HepG2 (cell line): Measurements from ENCODE around the gene MEX3D. TPM values are rescaled to one million over a fixed set of nuclear protein-coding genes. Genes with fewer than 3 reads are reported as not detected.

ENCODE experiments used
- ATAC-seq: fragments of 200-7000 bp; cut with Tn5 transposase; 3 replicates; pipeline ENCODE4 v1.9.1; 2020; ENCODE audit warnings: mild to moderate bottlenecking, moderate library complexity
- BruUV-seq: library from RNA; stranded (reverse); fragments of 400-500 nt; replicated peaks from 2 replicates; lab custom pipeline; 2021; lab: Mats Ljungman, UMichigan
- CTCF ChIA-PET: fragments of 300-600 bp; formaldehyde crosslinking; extraction: SDS; loops from one replicate; lab custom pipeline; 2021; ENCODE audit warnings: low total read pairs, inconsistent platforms, low intra/inter-chr PET ratio; lab: Yijun Ruan, JAX
- POLR2A ChIA-PET: fragments of 350-600 bp; sonication (Branson Sonifier 250); formaldehyde crosslinking; loops from one replicate; lab custom pipeline; 2020; ENCODE audit warnings: antibody characterized with exemption, inconsistent platforms; lab: Yijun Ruan, JAX
- DNase-seq: peaks from one replicate; pipeline ENCODE4 v3.0.0-alpha.2; 2015; ENCODE audit warnings: low spot score
- FAIRE-seq: peaks from 3 replicates; lab custom pipeline; 2011; peaks lifted over from hg19 to GRCh38; lab: Jason Lieb, UNC
- H2AFZ ChIP-seq: one replicate; pipeline ENCODE4 v1.6.1; 2011; ENCODE audit warnings: low read length, inconsistent platforms
- H3K27ac ChIP-seq: fragments of 300-600 bp; 3 replicates; pipeline ENCODE4 v1.8.0; 2011; ENCODE audit warnings: mixed run types, mild to moderate bottlenecking, mixed read lengths, low read length, inconsistent platforms; ENCODE audit not compliant: insufficient read depth; ENCODE audit errors: extremely low read length
- H3K27me3 ChIP-seq, 2 experiments: fragments of 200-600 bp in 1 of 2; 2 replicates in 1 of 2; 3 replicates in 1 of 2; pipeline versions ENCODE4 v1.6.0 to v1.8.0; 2011; ENCODE audit warnings: low read length in 2 of 2, mild to moderate bottlenecking in 2 of 2, moderate library complexity in 2 of 2, inconsistent platforms in 1 of 2; ENCODE audit not compliant: insufficient read depth in 2 of 2, control insufficient read depth in 1 of 2
- H3K36me3 ChIP-seq, 2 experiments: fragments of 200-600 bp in 1 of 2; replicated peaks in 1 of 2; 2 replicates in 1 of 2; 3 replicates in 1 of 2; pipeline versions ENCODE4 v1.5.1 to v1.8.0; 2011; ENCODE audit warnings: low read length in 2 of 2, inconsistent platforms in 1 of 2; ENCODE audit not compliant: insufficient read depth in 2 of 2, control insufficient read depth in 1 of 2
- H3K4me1 ChIP-seq: 2 replicates; pipeline ENCODE4 v1.5.1; 2012; ENCODE audit warnings: low read length, inconsistent platforms; ENCODE audit not compliant: insufficient read depth
- H3K4me2 ChIP-seq: 2 replicates; pipeline ENCODE4 v1.6.0; 2011; ENCODE audit warnings: low read depth, low read length, inconsistent platforms
- H3K4me3 ChIP-seq, 3 experiments: fragments of 200-600 bp in 1 of 3; sonication (generic), shearing (Covaris generic) in 1 of 3; replicated peaks in 1 of 3; 2 replicates each; pipeline ENCODE4 v1.5.1; 2011 to 2016; ENCODE audit warnings: low read length in 3 of 3, inconsistent platforms in 2 of 3, low read depth in 2 of 3, mild to moderate bottlenecking in 2 of 3, control low read depth in 1 of 3, mixed read lengths in 1 of 3; ENCODE audit not compliant: insufficient read depth in 1 of 3
- H3K79me2 ChIP-seq: one replicate; pipeline ENCODE4 v1.6.1; 2011; ENCODE audit warnings: low read length, inconsistent platforms; ENCODE audit not compliant: insufficient read depth
- H3K9ac ChIP-seq: 2 replicates; pipeline ENCODE4 v1.6.0; 2011; ENCODE audit warnings: mild to moderate bottlenecking, low read depth, low read length, inconsistent platforms; ENCODE audit not compliant: insufficient read depth
- H3K9me3 ChIP-seq: 2 replicates; pipeline ENCODE4 v1.5.1; 2012; ENCODE audit warnings: mild to moderate bottlenecking, low read length
- H4K20me1 ChIP-seq: 2 replicates; pipeline ENCODE4 v1.6.0; 2011; ENCODE audit warnings: inconsistent platforms, mild to moderate bottlenecking, low read length, moderate library complexity; ENCODE audit not compliant: insufficient read depth
- AGO2 ChIP-seq: fragments of 200-400 bp; formaldehyde crosslinking; optimal IDR thresholded peaks from 2 replicates; pipeline ENCODE3; 2017; ENCODE audit warnings: mild to moderate bottlenecking, low read depth, low read length, moderate library complexity
- ARID3A ChIP-seq: IDR thresholded peaks from 2 replicates; pipeline ENCODE4 v1.6.1; 2012; ENCODE audit warnings: low read depth, low read length, improper control_type of control experiment
- CBFB ChIP-seq: sonication (generic); formaldehyde crosslinking; IDR thresholded peaks from 2 replicates; pipeline ENCODE4 v1.4.0; 2020; ENCODE audit warnings: missing genetic modification reagents
- PCBP1 ChIP-seq: fragments of 200-400 bp; formaldehyde crosslinking; IDR thresholded peaks from 2 replicates; pipeline ENCODE4 v1.6.1; 2017; ENCODE audit warnings: mild to moderate bottlenecking, low read depth, low read length, borderline replicate concordance
- RBM22 ChIP-seq: fragments of 200-400 bp; formaldehyde crosslinking; optimal IDR thresholded peaks from 2 replicates; pipeline ENCODE3; 2017; ENCODE audit warnings: mild to moderate bottlenecking, low read length, moderate library complexity
- TCF7L2 ChIP-seq: IDR thresholded peaks from 2 replicates; pipeline ENCODE4 v1.6.1; 2011; ENCODE audit warnings: mild to moderate bottlenecking, low read depth, low read length, moderate library complexity
- ZC3H4 ChIP-seq: sonication (generic); formaldehyde crosslinking; IDR thresholded peaks from 2 replicates; pipeline ENCODE4 v1.4.0; 2020; ENCODE audit warnings: missing genetic modification reagents, borderline replicate concordance
- ZNF768 ChIP-seq: sonication (generic); formaldehyde crosslinking; IDR thresholded peaks from 2 replicates; pipeline ENCODE4 v1.4.0; 2020; ENCODE audit warnings: missing genetic modification reagents
- WGBS: methylation state at CpG from one replicate; pipeline ENCODE4 v1.1.6; 2017; ENCODE audit warnings: low lambda C conversion rate; 5-methylcytosine and 5-hydroxymethylcytosine counted together
- in situ Hi-C: cut with HindIII; loops from 2 replicates; pipeline ENCODE4 v1.10.0; 2017; ENCODE audit warnings: low pct_unique_long_range_greater_than_20kb; ENCODE audit not compliant: extremely low pct_ligation_motif_present
- intact Hi-C: fragments of 100-400 bp; cut with micrococcal nuclease; formaldehyde crosslinking; loops from one replicate; pipeline ENCODE4 v1.10.0; 2022; ENCODE audit not compliant: unreplicated experiment
- polyA plus RNA-seq, 8 experiments: library from polyadenylated mRNA; depleted of rRNA in 3 of 8; stranded (reverse) in 7 of 8; unstranded in 1 of 8; fragments of >200 nt; fragmentation: Illumina TruSeq in 4 of 8; extraction: Trizol in 4 of 8; gene quantifications; 2 replicates each; pipeline versions ENCODE4 v1.2.1 to v1.2.3, GENCODE V29; 2011 to 2016; ENCODE audit warnings: low read depth in 4 of 8, missing spikeins in 1 of 8, mixed read lengths in 1 of 8; ENCODE audit not compliant: insufficient read depth in 1 of 8
- total RNA-seq, 5 experiments: library from RNA; depleted of rRNA; stranded (reverse); fragments of >200 nt; fragmentation: Illumina TruSeq; extraction: Trizol; gene quantifications; 2 replicates each; pipeline ENCODE4 v1.2.3, GENCODE V29; 2016; ENCODE audit warnings: low read depth in 1 of 5

MEX3D gene
- total and polyA plus RNA-seq, 2 of the 13 experiments (the other 11 are each of a cell fraction or from before 2014, with no cell fraction given) = 3.6 to 17.1 TPM

GRCh38 chr19:1612114-1613086 lies 44.3 kb upstream of the MEX3D start:
- Histone ChIP-seq H4K20me1 (no peaks in the 10 kb centered on the region), H3K9ac (no peak overlapping the region), H3K9me3 (no peaks in the 10 kb centered on the region), H3K36me3 (peaks cover 30 to 45% of the 10 kb centered on the region in 2 experiments; a peak in 4 of 5 replicates), H3K4me1 (no peaks in the 10 kb centered on the region), H3K79me2 (no peaks in the 10 kb centered on the region), H2AFZ (no peak overlapping the region), H3K4me3 (no peak overlapping the region), H3K27ac (no peak overlapping the region), H3K27me3 (no peaks in the 10 kb centered on the region), H3K4me2 (no peak overlapping the region)
- no TSS peak for BruUV-seq
- intact Hi-C loops (no loop called here), in situ Hi-C loops (no loop called here)
- ChIA-PET CTCF (no interaction called here), POLR2A (no interaction called here)
- TF ChIP-seq PCBP1 = 0 out of 2 replicates have a peak, but pooled peaks have one; percentile 37
- peak; percentile 49 for TF ChIP-seq AGO2
- TF ChIP-seq TCF7L2 = no peak
- TF ChIP-seq RBM22 = peak; percentile 28
- FAIRE-seq (no peak), ATAC-seq (no peak), DNase-seq (no peak)
- WGBS = 95% methylated on average over 35 of the region's 39 CpGs

- intact Hi-C loops = no loop called here
- TSS peak; percentile 57 for BruUV-seq
- POLR2A ChIA-PET = no interaction called here
These were observed 43.2 kb upstream of the MEX3D start for GRCh38 chr19:1611353-1611752.

More at GRCh38 chr19:1611353-1611752, 43.2 kb upstream of the MEX3D start:
- H3K36me3 ChIP-seq = peaks cover 26 to 38% of the 10 kb centered on the region in 2 experiments; a peak in 4 of 5 replicates
- no peak overlapping the region for H3K4me3 ChIP-seq
- no peaks in the 10 kb centered on the region for H3K27me3 ChIP-seq
- ATAC-seq = no peak
- WGBS = over 99% methylated on average over 9 of the region's 15 CpGs
- no peak overlapping the region for H3K4me2 ChIP-seq
- DNase-seq = no peak
- H3K27ac ChIP-seq = no peak overlapping the region
- H2AFZ ChIP-seq = no peak overlapping the region
- no peak overlapping the region for H3K9ac ChIP-seq
- in situ Hi-C loops = no loop called here
- no peaks in the 10 kb centered on the region for H4K20me1 ChIP-seq
- CTCF ChIA-PET = no interaction called here
- H3K9me3 ChIP-seq = no peaks in the 10 kb centered on the region
- H3K79me2 ChIP-seq = no peaks in the 10 kb centered on the region
- H3K4me1 ChIP-seq = peaks cover 9% of the 10 kb centered on the region
- TF ChIP-seq ARID3A = no peak
- TF ChIP-seq CBFB (CRISPR knock-in tag) = no peak
- TF ChIP-seq ZC3H4 (CRISPR knock-in tag) = no peak
- TF ChIP-seq ZNF768 (CRISPR knock-in tag) = no peak
- FAIRE-seq = no peak
